Amniotic epithelial cell (primary cell): ENCODE measurements around the gene ELMOD1.
"Not testable (repeated sequence)": the region's sequence is repeated elsewhere in the genome, so short reads cannot be mapped to it uniquely, and the experiment has no call there.

Experiments used
- DNase-seq: peaks from one replicate; pipeline ENCODE4 v3.0.0-alpha.2; 2010; ENCODE audit warnings: low read depth

ELMOD1 gene

DNA sequence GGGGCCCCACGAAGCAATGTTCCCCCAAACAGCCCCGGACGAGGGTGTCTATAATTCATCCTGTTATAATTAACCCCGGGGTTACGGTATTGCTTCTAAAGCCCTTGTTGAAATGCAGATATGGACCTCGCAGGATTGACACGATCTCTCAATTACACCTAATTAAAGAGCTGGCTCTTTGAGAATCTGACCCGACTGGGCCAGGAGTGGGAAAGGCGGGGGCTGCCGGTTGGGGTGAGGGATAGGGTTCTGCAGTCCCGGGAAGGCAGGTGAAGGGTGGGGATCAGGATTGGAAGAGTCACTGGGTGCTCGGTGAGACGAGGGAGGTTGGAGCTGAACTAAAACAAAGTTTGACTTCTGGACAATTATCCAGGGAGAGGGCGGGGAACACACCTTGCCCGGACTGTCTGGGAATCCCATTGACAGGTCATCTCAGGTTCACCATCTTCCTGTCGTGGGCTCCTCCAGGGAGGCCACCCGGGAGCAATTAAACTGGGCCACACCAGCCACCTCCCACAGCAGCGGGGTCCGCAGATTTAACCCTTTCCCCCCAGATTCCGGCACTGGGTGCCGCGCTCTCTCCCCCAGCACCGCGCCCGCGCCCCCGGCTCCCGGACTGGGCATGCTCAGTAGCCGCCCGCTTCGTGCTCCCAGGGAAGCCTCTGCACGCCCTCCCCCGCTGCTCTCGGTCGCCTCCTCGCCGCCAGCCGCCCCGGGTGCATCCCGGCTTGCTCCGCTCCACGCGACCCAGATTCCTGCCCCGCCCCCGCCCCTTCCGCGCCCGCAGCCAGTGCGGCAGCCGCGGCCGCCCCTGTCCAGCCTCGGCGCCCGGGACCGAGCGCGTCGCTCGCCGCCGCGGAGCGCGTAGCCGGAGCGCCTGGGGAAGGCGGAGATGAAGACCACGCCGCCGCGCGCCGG, at the start of gene ELMOD1:
ELMOD1 (plus strand) TSS at position 688 of the 918 bp plus-strand sequence. CDS start 27,043 bp downstream, outside the sequence.
- no peak for DNase-seq

DNA sequence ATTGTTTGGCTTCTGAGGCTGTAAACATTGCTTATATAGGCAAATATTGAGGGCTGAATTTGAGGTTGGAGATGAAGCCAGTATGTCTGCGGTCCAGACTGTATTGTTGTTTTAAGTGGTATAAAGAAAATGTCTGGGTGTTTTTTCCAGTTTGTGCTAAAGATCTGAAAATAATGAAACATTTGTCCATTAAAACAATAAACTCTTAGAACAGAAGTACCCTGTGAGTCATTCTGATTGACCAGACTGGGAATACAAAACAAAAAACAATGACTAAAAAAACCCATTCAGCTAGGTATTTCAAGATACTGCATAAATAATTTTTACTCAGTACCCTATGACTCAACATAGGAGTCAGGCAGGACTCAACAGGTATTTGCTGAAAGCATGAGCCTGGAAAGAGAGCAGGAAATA, 45.8 kb upstream of the ELMOD1 start:
- DNase-seq, result peak; percentile 57

DNA sequence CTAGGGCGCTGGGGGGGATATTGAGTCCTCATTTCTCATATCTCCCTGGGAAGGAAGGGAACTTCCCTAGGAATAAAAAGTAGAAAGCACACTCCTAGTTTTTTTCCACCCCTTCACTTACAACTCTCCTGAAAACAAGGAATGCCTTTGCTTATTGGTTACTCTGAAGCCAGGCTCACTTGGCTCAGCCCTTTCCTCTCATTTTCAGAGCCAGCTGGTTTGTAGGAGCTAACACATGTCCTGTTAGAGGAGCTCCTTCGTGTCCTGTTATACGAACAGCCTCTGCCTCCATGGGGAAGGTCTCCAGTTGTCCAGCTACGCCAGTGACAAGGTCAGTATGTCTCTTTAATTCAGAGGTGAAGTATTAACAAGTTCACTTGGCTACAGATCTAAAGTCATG, 43.0 kb upstream of the ELMOD1 start:
- no peak for DNase-seq

DNA sequence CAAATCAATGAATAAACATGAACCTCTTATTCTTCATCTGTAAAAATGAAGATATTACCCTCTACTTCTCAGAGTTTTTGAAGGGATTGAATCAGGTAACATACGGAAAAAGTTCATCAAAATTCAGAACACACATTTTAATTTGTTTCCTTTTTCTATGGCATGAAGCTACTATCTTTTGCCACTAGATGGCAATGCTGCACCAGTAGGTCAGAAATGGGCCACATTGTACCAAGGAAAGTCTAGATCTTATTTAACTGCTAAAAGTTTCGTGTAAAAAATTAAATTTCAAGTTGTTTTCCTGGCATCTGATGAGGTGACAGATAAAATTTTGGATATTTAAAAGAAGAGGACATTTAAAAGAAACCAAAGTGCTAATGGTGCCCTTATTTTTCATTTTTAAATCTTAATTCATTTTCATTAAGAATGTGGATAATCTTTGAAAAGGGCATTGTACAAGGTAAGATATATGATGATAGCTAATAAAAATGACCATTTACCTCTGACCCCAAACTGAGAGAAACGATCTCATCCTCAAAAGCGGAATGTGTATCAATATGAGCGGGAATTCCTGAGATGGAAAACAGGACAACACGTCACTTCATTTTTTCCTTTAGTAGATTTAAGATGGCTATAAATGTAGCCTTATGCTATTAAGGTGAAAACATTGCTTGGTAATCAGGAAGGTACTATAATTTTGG, 41.5 kb upstream of the ELMOD1 start:
- peak; percentile 45 for DNase-seq

DNA sequence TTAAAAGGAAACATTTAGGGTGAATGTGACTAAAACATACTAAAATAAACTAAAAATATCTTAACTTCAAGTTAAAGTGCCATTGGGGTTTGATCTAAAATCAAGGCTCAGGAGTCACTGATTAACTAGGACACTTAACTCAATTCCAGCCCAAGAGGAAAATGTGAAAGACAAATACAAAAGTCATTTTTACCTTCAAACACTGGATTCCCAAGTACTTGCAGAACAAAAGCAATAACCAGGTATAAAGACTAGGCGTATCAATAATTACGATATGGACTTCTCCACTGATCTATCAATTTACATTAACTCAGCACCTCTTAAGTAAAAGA, 41.0 kb upstream of the ELMOD1 start:
- DNase-seq, result no peak

DNA sequence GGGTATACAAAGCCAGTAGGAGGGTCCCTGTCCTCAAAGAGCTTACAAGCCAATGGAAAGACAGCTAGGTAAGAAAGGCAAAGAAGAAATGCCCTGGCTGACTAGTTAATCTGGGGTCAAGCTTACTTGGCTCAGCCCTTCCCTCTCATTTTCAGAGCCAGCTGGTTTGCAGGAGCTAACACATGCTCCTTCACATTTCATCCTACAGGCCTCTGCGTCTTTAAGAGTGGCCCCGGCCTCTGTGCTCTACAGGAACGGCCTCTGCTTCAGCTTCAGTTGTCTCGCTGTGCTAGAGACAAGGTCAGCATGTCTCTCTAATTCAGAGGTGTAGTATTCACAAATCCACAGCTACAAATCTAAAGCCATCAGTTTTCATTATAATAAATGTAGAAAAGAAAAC, 40.6 kb upstream of the ELMOD1 start:
- no peak for DNase-seq

DNA sequence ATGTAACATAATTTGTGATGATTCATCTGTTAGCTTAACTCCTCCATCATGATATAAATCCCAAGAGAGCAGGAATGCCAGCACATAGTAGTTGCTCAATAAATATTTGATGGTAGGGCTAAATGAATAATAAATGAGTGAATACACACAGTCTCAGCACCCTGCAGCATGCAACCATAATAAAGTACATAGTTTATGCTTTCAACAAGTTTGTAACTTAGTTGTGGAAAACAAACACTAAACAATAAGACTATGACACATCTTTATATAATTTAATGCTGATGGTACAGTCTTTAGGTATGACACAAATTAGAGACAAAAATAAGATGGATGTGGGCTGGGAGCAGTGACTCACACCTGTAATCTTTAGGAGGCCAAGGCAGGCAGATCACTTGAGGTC, 29.3 kb upstream of the ELMOD1 start:
- DNase-seq, result peak; percentile 92

DNA sequence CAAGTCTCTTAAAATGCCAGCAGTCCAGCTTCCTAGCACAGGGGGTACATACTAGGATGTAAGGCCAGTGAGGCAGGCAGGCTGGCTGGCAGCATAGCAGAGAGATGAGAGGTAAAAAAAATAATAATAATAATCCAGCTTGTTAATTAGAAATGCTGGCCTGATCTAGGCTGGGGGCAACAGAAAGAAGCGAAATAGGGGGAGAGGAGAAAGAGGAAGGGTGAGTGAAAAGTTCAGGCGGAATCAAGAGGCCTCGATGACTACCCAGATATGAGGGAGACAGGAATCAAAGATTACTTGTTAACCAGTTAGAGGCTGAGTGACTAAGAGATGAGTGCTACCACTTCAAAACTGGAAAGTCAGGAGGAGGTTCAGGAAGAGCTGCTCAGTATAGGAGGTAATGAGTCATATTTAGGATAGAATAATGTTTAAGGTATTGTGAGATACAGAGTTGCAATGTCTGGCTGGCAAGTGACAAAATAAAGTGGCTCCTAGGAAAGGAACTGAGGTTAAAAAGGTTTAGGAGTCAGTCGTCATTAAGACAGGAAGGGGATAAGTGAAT, 28.2 kb upstream of the ELMOD1 start:
- DNase-seq, result peak; percentile 84

DNA sequence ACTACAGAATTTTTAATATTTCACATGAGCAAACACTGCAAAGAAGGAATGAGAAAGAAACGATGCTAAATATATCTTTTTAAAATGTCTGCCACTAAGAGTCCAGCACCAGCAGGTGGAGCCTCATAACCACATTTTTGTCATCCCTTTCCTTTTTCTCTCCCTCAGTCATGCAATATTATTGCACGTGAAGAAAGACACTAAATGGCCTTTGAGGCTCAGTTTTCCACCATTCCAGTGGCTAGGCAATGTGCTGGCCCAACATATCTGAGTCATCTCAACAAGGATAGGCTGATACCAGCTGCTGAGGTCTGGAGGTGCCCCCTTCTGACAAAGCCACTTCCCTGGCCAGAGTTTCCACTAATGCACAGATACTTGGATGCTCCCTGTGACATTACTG, 27.2 kb upstream of the ELMOD1 start:
- peak; percentile 55 for DNase-seq

DNA sequence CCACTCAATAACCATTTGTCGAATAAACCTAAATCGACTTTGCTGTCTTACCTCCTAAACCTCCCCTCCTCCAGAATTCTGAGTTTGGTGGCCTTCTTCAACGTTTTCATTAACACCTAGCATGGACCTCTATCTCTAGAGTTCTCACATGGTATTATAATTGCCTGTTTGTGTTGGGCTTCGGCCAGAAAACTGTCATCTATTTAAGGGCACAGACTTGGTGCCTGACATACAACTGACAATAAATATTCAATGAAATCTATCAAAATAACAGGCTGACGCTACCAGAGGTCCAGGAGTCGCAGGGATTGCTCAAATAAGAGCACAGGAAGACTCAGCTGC, 26.1 kb upstream of the ELMOD1 start:
- DNase-seq, result no peak

DNA sequence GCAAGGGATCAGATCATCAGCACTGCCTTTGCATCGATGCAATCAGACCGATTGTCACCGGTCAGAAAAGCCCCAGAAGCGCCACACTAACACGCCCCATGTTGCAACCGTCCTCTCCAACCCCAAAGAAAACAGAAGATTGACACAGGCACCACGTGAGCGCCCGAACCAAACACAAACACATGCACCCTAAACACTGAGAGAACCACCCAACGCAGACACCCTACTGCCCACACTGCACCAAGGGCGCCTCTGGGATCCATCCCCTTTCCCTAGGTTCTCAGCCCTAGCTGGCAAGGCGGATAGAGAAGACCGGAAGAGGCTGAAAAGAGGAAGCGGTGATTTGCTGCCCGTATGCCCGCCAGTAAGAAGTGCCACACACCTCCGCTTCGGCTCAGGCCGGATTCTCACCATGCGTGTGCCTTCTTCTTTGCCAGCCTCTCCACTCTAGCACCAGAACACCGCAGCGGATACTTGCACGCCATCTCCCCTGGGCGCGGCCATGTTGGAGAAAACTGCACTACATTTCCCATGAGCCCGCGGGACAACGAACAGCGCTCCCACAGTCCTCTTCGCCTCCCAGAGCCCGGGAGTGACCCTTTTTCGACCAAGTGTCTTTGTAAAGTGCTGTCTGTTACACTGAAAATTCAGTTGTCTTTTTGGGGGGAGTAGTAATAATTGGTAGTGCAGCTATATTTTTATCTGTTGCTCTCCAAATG, 25.6 kb upstream of the ELMOD1 start, which contains the start of gene ALKBH8:
ALKBH8 (minus strand) TSS at position 517 of the 719 bp plus-strand sequence. CDS start 4,842 bp downstream, outside the sequence.
- peak; percentile 53 for DNase-seq

DNA sequence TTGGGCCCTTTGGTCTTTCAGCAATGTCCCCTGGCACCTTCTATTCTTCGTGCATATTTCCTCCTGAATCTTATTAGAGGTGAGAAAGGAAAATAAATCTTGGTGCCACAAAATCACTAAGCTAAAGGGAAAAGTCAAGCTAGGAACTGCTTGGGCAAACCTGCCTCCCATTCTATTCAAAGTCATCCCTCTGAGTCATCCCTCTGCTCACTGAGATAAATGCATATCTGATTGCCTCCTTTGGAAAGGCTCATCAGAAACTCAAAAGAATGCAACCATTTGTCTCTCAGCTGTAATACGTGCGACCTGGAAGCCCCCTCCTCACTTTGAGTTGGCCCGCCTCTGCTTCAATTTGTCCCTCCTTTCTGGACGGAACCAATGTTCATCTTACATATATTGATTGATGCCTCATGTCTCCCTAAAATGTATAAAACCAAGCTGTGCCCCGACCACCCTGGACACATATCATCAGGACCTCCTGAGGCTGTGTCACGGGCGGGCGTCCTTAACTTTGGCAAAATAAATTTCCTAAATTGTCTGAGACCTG, 24.9 kb upstream of the ELMOD1 start:
- DNase-seq, result peak; percentile 41

DNA sequence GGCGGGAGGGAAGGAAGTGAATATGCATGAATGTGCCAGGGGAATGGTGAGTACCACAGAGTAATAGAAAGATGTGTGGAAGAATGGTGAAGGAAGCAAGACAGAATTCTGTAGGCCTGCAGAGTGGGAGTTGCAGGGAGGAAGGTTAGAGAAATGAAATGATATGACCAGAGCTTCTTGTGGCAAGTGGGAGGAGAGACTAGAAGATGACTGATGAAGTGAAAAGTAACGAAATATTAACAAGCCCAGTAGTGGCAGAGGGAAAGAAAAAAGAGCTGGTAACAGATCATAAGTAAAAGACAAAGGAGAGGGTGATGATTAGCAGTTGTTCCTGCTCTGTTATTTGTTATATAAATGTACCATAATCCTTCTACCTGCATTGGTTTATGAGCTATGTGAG, 24.4 kb upstream of the ELMOD1 start:
- peak; percentile 21 for DNase-seq

DNA sequence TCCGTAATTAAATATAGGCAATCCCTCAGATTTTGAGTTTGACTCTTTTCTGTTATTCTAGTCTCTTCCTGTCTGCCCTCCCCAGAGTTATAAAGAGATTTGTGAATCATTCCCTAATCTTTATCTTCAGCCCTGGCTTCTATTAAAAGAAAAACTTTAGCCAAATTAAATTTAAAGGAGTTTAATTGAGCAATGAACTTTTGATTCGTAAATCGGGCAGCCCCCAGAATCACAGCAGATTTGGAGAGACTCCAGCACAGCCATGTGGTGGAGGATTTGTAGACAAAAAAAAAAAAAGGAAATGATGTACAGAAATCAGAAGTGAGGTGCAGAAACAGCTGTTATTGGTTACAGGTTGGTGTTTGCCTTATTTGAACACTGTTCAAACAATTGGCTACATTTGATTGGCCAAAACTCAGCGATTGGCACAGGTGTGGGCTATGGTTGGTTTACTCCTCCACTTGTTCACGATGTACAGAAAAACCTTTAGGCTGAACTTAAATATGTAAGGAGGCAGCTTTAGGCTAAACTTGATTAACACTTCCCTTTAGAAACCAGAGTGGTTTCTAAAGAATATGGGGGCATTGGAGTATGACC, 23.1 kb upstream of the ELMOD1 start:
- DNase-seq, result no peak

DNA sequence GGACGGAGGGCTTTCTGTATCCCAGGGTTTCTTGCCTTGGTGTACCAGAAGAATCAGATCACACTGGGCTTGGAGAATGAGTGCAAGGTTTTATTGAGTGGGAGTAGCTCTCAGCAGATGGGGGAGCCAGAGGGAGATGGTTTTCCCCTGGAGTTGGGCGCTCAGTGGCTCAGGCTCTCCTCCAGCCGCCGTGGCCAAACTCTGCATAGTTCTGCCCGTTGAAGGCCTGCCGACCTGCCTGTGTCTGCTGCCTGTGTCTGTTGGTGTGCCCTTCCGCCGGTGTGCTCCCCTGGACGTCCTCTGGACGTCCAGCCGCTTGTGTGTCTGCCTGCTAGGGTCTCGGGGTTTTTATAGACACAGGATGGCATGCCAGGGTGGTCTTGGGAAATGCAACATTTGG, 20.9 kb upstream of the ELMOD1 start:
- no peak for DNase-seq

DNA sequence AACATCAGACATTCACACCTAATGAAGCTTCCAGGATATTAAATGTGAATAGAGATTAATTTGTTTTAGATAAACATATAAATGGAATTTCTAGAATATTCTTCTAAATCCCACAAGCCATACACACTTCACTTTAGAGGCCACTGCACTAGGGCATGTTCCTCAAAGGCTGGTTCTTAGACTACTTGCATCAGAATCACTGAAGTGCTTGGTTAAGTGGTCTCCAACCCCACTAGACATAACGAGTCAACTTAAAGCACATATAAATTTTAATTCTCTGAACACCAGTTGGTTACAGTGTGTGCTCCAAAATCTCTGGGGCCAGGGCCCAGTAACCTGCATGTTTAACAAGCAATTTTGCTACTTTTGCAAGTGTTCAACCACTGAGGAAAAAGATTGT, 17.5 kb upstream of the ELMOD1 start:
- DNase-seq, result no peak

DNA sequence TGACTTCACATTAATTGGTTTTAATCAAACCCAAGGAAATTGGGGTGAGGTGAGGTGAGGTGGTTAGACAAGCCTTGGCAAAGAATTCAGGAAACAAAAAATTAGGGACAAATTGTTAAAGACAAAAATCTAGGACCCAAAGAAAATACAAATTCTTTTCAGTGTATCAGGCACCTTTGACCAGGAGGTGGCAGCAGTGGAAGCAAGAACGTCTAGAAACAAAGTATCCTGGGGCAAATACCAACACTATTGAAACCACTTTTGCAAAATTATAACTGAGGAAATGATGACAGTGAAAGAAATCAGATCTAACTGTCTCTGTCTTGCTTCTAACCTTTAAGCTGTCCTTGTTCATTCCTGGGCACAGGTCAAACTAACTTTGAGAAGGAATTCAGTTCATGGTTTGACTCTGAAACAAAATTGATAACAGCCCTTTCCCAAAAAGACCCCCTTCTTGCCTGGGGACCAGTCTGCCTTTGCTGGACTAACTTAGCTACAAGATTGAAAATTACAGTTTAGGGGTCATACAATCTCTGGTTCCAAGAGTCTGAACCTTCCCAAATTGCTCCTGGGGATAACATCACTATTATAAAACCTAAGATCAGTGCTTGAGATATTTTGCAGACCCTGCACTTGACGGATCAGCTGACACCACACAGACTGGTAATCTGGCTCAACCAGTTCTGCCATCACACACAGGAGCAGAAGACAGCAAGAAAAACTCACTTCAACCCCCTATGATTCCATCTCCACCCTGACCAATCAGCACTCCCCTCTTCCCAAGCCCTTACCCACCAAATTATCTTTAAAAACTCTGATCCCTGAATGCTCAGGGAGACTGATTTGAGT, 14.2 kb upstream of the ELMOD1 start:
- not testable (repeated sequence) for DNase-seq

DNA sequence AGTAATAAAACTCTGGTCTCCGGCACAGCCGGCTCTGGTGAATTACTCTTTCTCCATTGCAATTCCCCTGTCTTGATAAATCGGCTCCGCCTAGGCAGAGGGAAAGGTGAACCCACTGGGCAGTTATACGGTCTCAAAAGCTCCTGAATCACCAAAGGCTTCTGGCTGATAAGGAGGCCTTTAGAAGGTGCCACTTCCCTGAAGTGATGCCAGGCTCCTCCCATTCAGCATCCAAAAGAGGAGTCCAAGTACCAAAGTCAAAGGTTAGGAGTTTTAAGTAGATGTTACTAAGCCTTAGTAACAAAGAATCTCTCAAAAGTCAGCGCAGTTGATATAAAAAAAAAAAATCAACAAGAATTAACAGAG, 13.6 kb upstream of the ELMOD1 start:
- DNase-seq, result no peak

DNA sequence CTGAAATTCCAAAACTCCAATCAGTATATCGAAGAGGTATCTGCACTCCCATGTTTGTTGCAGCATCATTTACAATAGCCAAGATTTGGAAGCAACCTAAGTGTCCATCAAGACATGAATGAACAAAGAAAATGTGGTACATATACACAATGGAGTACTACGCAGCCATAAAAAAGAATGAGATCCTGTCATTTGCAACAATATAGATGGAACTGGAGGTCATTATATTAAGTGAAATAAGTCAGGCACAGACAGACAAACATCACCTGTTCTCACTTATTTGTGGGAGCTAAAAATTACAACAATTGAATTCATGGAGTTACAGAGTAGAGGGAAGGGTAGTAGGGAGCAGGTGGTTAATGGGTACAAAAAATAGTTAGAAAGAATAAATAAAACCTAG, 11.8 kb upstream of the ELMOD1 start:
- DNase-seq, result not testable (repeated sequence)

DNA sequence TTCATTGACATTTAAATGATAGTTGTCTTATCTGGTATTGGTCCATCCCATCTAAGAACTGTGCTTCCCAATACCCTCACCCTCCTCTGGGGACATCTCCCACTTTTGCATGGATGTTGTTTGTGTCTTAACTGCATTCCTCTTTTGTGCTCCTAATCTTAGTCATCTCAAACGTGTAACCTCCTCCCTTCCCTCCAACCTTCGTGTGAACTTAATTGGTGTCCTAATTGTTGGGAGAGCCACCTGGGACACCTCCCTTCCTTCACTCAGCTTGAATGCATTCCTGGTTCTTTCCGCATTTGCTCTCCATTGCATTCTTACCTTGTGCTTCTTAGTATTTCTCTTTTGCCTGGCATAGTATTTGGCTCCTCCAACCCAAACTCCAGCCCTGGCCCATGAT, 9.8 kb upstream of the ELMOD1 start:
- DNase-seq, result no peak
